Stimulated activated naive CD8-positive, alpha-beta T cell treated with anti-CD3 and anti-CD28 coated beads, Interleukin-15, Interleukin-2, amounts not matched to agents 100 ng/mL and 50 ng/mL, for 24 hours (primary cell): ENCODE measurements around the gene CPNE2.
"Not testable (repeated sequence)": the region's sequence is repeated elsewhere in the genome, so short reads cannot be mapped to it uniquely, and the experiment has no call there.

ENCODE experiments used
- H3K27ac Mint-ChIP-seq: one replicate; pipeline ENCODE4 v1.8.0; 2021; ENCODE audit warnings: mild to moderate bottlenecking, mixed read lengths
- H3K27me3 Mint-ChIP-seq: one replicate; pipeline ENCODE4 v1.8.0; 2021; ENCODE audit warnings: mixed read lengths
- H3K36me3 Mint-ChIP-seq: one replicate; pipeline ENCODE4 v1.8.0; 2021; ENCODE audit warnings: low read depth, mixed read lengths
- H3K4me1 Mint-ChIP-seq: one replicate; pipeline ENCODE4 v1.8.0; 2021; ENCODE audit warnings: low read depth, mixed read lengths
- H3K4me3 Mint-ChIP-seq: one replicate; pipeline ENCODE4 v1.8.0; 2021; ENCODE audit warnings: mild to moderate bottlenecking, mixed read lengths
- H3K9me3 Mint-ChIP-seq: one replicate; pipeline ENCODE4 v1.8.0; 2021; ENCODE audit warnings: mixed read lengths

Gene CPNE2

DNA sequence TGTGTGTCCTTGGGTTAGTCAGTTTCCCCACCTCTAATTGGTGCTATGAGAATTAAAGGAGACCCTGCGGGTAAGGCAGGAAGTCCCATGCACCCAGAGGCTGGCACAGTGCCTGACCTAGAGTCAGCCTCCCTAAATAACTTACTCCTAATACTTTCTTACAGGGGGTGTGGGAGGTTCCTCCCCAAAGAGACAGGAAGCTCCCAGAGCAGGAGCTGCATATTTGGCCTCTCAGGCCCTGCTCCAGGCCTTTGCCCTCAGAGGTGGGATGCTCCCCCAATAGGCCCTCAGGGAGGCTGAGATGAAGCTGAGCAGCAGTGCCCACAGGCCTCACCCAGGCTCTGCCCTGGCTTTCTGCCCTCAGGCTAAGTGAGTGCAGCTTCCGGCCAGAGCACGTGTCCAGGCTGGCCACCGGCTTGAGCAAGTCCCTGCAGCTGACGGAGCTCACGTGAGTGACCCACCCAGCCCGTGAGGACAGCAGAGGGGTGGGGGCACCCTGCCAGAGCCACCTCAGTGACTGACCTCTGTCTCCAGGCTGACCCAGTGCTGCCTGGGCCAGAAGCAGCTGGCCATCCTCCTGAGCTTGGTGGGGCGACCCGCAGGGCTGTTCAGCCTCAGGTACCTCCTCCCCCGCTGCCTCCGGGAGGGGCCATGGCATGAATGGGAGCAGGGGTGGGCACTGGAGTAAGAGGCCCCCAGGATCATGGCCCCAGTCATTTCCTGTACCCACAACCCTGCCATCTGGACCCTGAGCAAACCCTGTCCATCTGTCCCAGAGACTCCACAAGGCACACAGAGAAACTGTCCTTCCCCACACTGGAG, 31.1 kb upstream of the CPNE2 start:
- no peak overlapping the region for H3K4me3 Mint-ChIP-seq
- no peaks in the 10 kb centered on the region for H3K27me3 Mint-ChIP-seq
- peaks cover 41% of the 10 kb centered on the region for H3K4me1 Mint-ChIP-seq
- H3K9me3 Mint-ChIP-seq, result no peaks in the 10 kb centered on the region
- H3K27ac Mint-ChIP-seq, result peak overlapping the region; percentile 74
- H3K36me3 Mint-ChIP-seq, result peaks cover 56% of the 10 kb centered on the region

DNA sequence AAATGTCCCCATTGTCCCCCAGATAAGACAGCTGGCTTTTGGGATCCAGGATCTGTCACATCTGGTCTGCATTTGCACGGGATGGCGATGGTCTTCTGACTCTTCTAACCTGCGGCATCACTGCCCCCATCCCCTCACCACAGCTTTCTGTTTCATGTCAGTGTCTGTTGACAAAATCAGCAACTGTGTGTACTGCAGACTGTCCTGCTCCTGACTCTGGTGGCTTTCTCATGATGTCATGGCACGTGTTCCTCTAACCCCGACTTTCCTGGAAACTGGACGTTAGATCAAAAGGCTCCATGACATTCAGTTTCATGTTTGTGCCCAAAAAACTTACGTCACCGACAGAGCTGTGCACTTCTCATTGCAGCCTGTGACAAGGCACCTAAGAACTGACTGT, 30.1 kb upstream of the CPNE2 start:
- no peaks in the 10 kb centered on the region for H3K27me3 Mint-ChIP-seq
- no peak overlapping the region for H3K27ac Mint-ChIP-seq
- H3K4me3 Mint-ChIP-seq, result no peak overlapping the region
- peaks cover 62% of the 10 kb centered on the region for H3K36me3 Mint-ChIP-seq
- H3K4me1 Mint-ChIP-seq, result peaks cover 41% of the 10 kb centered on the region
- no peaks in the 10 kb centered on the region for H3K9me3 Mint-ChIP-seq

DNA sequence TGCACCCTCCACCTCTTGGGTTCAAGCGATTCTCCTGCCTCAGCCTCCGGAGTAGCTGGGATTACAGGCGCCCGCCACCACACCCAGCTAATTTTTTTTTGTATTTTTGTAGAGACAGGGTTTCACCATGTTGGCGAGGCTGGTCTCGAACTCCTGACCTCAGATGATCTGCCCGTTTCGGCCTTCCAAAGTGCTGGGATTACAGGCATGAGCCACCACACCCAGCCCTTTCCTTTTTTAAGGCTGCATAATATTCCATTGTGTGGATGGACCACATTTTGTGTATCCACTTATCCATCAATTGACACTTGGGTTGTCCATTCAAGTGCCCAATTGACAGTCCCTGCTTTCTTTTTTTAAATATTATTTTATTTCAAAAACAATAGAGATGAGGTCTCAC, 29.2 kb upstream of the CPNE2 start:
- H3K27ac Mint-ChIP-seq, H3K27me3 Mint-ChIP-seq, H3K9me3 Mint-ChIP-seq, H3K4me3 Mint-ChIP-seq: not testable (repeated sequence)
- Mint-ChIP-seq H3K4me1 (peaks cover 34% of the 10 kb centered on the region), H3K36me3 (peaks cover 54% of the 10 kb centered on the region)

GRCh38 chr16:57064995-57065394, 27.4 kb upstream of the CPNE2 start:
- no peaks in the 10 kb centered on the region for H3K9me3 Mint-ChIP-seq
- no peak overlapping the region for H3K4me3 Mint-ChIP-seq
- no peak overlapping the region for H3K27ac Mint-ChIP-seq
- H3K36me3 Mint-ChIP-seq, result peaks cover 59% of the 10 kb centered on the region
- peaks cover 28% of the 10 kb centered on the region for H3K4me1 Mint-ChIP-seq
- no peaks in the 10 kb centered on the region for H3K27me3 Mint-ChIP-seq

- Mint-ChIP-seq H3K4me1 (peaks cover 30% of the 10 kb centered on the region), H3K4me3 (no peak overlapping the region), H3K36me3 (peaks cover 51% of the 10 kb centered on the region), H3K27me3 (no peaks in the 10 kb centered on the region), H3K9me3 (no peaks in the 10 kb centered on the region), H3K27ac (peak overlapping the region; percentile 40)
These were observed 25.8 kb upstream of the CPNE2 start for GRCh38 chr16:57066625-57067024.

DNA sequence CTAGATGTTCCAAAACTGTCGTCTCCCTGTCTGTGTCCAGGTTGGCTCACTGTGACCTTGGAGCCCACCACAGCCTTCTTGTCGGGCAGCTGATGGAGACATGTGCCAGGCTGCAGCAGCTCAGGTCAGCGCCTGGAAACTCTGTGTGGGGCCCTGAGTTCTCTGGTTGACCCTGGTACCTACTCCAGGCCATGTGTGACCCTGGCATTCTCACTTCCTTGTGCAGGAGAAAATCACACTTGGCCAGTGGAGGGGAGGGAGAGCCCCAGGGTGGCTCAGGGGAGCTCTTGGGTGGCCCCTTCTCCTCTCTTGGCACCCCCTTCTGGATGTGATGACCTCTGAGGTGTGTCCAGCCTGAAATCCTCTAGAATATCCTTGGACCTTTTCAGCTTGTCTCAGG, 25.0 kb upstream of the CPNE2 start:
- Mint-ChIP-seq H3K36me3 (peaks cover 51% of the 10 kb centered on the region), H3K4me3 (no peak overlapping the region), H3K9me3 (no peaks in the 10 kb centered on the region), H3K27ac (peak overlapping the region; percentile 40), H3K4me1 (peaks cover 33% of the 10 kb centered on the region), H3K27me3 (no peaks in the 10 kb centered on the region)

DNA sequence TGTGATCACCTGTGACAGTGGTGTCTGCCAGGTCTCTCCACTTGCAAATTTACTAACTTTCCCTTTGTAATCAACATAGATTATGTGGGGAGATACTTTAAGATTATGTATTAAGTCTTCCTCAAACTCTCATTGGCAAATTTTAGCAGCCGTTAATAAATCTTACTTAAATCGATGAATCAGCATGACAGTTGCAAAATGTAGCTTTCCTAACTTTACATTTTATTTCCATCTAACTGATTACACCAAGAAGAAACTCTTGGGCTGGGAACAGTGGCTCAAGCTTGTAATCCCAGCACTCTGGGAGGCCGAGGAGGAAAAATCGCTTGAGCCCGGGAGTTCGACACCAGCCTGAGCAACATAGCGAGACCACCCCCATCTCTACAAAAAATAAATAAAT, 23.3 kb upstream of the CPNE2 start:
- Mint-ChIP-seq H3K27ac (no peak overlapping the region), H3K4me1 (peaks cover 32% of the 10 kb centered on the region)

DNA sequence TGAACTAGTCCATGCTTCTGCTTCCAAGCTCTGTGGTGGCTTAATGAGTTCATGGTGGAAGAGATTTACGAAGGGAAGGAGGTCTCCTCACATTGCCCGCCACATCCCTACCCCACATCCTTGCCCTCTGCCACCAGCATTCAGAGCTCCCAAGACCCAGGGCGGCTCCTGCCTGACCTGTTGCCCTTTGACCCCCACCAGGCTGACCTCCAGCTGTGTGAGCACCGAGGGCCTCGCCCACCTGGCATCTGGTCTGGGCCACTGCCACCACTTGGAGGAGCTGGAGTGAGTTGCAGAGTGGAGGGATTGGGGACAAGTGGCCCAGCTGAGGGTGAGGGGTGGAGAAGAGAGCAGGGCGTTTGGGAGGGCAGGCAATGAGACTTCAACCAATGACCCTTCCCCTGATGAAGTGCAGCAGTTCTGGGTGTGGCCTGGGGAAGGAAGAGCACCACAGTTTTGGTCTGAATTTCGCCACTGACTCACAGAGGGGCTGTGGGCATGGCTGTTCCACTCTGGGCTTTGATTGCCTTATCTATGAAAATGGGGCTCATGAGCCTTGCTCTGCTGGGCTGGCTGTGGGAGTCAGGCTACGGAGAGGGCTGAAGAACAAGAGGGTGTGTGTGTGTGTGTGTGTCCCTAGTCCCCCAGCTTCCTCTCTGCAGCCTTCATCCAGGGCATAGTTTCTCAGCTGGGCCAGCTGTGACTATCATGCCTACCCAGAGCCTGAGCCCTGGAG, 22.6 kb upstream of the CPNE2 start:
- Mint-ChIP-seq H3K27ac (peak overlapping the region; percentile 87), H3K27me3 (no peaks in the 10 kb centered on the region), H3K4me1 (peaks cover 32% of the 10 kb centered on the region), H3K36me3 (peaks cover 50% of the 10 kb centered on the region), H3K4me3 (no peak overlapping the region), H3K9me3 (no peaks in the 10 kb centered on the region)

More for the DNA sequence above, 23.3 kb upstream of the CPNE2 start:
- peaks cover 54% of the 10 kb centered on the region for H3K36me3 Mint-ChIP-seq
- H3K27me3 Mint-ChIP-seq, result no peaks in the 10 kb centered on the region
- H3K9me3 Mint-ChIP-seq, result no peaks in the 10 kb centered on the region
- H3K4me3 Mint-ChIP-seq, result no peak overlapping the region

GRCh38 chr16:57070424-57070823, 22.0 kb upstream of the CPNE2 start:
- Mint-ChIP-seq H3K9me3 (no peaks in the 10 kb centered on the region), H3K27me3 (no peaks in the 10 kb centered on the region), H3K4me3 (no peak overlapping the region), H3K27ac (peak overlapping the region; percentile 87), H3K36me3 (peaks cover 52% of the 10 kb centered on the region), H3K4me1 (peaks cover 32% of the 10 kb centered on the region)

DNA sequence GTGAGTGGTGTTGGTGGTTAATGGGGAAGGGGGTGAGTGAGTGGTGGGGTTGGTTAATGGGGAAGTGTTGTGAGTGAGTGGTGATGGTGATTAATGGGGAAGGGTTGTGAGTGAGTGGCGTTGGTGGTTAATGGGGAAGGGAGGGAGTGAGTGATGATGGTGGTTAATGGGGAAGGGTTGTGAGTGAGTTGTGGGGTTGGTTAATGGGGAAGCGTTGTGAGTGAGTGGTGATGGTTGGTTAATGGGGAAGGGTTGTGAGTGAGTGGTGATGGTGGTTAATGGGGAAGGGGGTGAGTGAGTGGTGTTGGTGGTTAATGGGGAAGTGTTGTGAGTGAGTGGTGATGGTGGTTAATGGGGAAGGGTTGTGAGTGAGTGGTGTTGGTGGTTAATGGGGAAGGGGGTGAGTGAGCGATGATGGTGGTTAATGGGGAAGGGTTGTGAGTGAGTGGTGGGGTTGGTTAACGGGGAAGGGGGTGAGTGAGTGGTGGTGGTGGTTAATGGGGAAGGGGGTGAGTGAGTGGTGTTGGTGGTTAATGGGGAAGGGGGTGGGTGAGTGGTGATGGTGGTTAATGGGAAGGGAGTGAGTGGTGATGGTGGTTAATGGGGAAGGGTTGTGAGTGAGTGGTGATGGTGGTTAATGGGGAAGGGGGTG, 21.2 kb upstream of the CPNE2 start:
- H3K9me3 Mint-ChIP-seq, H3K27me3 Mint-ChIP-seq: not testable (repeated sequence)
- peaks cover 32% of the 10 kb centered on the region for H3K4me1 Mint-ChIP-seq
- peak overlapping the region; percentile 7 for H3K4me3 Mint-ChIP-seq
- H3K27ac Mint-ChIP-seq, result peak overlapping the region; percentile 87
- H3K36me3 Mint-ChIP-seq, result peaks cover 54% of the 10 kb centered on the region

GRCh38 chr16:57071831-57072582, 20.4 kb upstream of the CPNE2 start:
- Mint-ChIP-seq H3K36me3 (peaks cover 54% of the 10 kb centered on the region), H3K27ac (peak overlapping the region; percentile 68), H3K9me3 (no peaks in the 10 kb centered on the region), H3K4me1 (peaks cover 32% of the 10 kb centered on the region), H3K4me3 (no peak overlapping the region), H3K27me3 (no peaks in the 10 kb centered on the region)

DNA sequence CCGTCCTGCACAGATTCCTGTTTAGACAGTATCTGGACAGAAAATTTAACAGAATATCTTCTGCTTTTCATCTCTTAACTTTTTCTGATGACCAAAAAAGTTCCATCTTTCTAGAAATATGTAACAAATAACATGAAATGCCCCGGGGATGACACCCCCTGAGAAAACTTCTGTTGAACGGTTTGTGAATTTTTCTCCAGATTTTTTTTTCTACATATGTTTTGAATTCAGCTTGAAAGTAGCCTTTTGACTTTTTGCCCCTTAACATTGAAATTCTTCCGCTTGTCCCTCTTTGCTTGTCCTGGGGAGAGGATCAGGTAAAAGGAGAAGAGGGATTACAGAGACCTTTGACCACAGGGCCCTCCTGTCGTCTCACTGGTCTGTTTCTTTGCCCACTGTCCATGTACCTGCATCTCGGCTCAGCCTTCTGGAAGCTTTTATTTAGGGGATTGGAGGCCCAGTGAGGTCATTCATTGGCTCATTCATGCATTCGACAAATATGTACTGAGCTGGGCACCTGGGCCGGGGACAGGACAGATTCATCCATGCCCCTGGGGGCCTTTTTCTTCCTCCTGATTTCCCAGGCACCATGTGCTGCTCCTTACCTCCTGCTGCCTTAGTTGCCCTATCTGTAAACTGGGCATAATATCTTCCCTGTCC, 19.6 kb upstream of the CPNE2 start:
- Mint-ChIP-seq H3K4me1 (peaks cover 32% of the 10 kb centered on the region), H3K27ac (peak overlapping the region; percentile 68), H3K27me3 (no peaks in the 10 kb centered on the region), H3K4me3 (no peak overlapping the region), H3K9me3 (no peaks in the 10 kb centered on the region), H3K36me3 (peaks cover 51% of the 10 kb centered on the region)

DNA sequence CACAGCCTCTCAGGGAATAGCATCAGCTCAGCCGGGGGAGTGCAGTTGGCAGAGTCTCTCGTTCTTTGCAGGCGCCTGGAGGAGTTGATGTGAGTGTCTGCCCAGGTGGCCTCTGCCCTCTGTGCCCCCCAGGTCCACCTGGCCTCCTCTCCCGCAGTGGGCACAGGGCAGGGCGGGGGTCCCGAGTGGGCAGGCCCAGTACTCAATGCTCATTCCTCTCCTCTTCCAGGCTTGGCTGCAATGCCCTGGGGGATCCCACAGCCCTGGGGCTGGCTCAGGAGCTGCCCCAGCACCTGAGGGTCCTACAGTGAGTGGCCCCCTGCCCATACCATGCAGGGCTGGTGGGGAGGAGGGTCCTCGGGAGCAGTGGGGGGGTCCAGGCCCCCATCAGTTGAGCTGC, 14.7 kb upstream of the CPNE2 start:
- Mint-ChIP-seq H3K27ac (no peak overlapping the region), H3K9me3 (no peaks in the 10 kb centered on the region), H3K4me3 (no peak overlapping the region), H3K36me3 (peaks cover 37% of the 10 kb centered on the region), H3K27me3 (no peaks in the 10 kb centered on the region), H3K4me1 (peaks cover 3% of the 10 kb centered on the region)

DNA sequence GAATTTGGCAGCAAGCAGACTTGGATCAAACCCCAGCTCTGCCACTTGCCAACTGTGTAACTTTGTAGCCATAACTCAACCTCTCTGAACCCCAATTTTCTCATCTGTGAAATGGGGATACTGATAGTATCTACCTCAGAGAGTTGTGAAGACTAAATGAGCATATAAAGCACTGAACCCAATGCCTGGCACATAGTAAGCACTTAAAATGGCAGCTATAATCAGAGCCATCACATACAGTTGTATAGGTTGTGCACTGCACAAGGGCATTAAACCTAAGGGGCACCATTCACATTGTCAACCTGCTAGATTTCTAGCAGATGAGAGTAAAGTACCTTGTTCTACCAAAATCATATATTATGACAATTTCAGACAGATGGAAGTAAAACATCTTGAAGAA, 10.6 kb upstream of the CPNE2 start:
- Mint-ChIP-seq H3K27me3 (no peaks in the 10 kb centered on the region), H3K9me3 (no peaks in the 10 kb centered on the region), H3K4me1 (peaks cover 15% of the 10 kb centered on the region), H3K36me3 (peaks cover 19% of the 10 kb centered on the region), H3K27ac (no peak overlapping the region), H3K4me3 (no peak overlapping the region)
